K562 (cell line): ENCODE measurements around the gene RPE65. TPM values are rescaled to one million over a fixed set of nuclear protein-coding genes. Genes with fewer than 3 reads are reported as not detected.

ENCODE experiments used
- ATAC-seq: fragments of 200-7000 bp; cut with Tn5 transposase; 3 replicates; pipeline ENCODE4 v1.9.1; 2020; ENCODE audit warnings: moderate library complexity
- BruUV-seq: library from RNA; stranded (reverse); fragments of 400-500 nt; replicated peaks from 2 replicates; lab custom pipeline; 2021; lab: Mats Ljungman, UMichigan
- CTCF ChIA-PET: fragments of 300-600 bp; formaldehyde crosslinking; extraction: SDS; loops from one replicate; lab custom pipeline; 2021; ENCODE audit warnings: low intra/inter-chr PET ratio; lab: Yijun Ruan, JAX
- POLR2A ChIA-PET: fragments of 300-600, 350-650 bp; sonication (Branson Sonifier 250); formaldehyde crosslinking; extraction: SDS; loops from one replicate; lab custom pipeline; 2021; ENCODE audit warnings: antibody characterized with exemption, inconsistent platforms; lab: Yijun Ruan, JAX
- DNase-seq, 4 experiments: peaks; one replicate each; pipeline versions ENCODE4 v3.0.0 to v3.0.0-alpha.2; 2011 to 2018; ENCODE audit warnings: low spot score in 3 of 4, mixed read lengths in 3 of 4; ENCODE audit errors: extremely low read depth in 1 of 4
- FAIRE-seq: peaks from 2 replicates; lab custom pipeline; 2011; peaks lifted over from hg19 to GRCh38; lab: Jason Lieb, UNC
- H2AFZ ChIP-seq: 2 replicates; pipeline ENCODE4 v1.6.0; 2011; ENCODE audit warnings: low read depth, low read length, control low read depth, inconsistent platforms
- H3K27ac ChIP-seq: fragments of 200-600 bp; 3 replicates; pipeline ENCODE4 v1.8.0; 2011; ENCODE audit warnings: low read depth, mild to moderate bottlenecking, control low read depth, inconsistent platforms, low read length, moderate library complexity, mixed read lengths; ENCODE audit errors: extremely low read depth
- H3K27me3 ChIP-seq, 2 experiments: fragments of 300-600 bp in 1 of 2; 2 replicates in 1 of 2; 3 replicates in 1 of 2; pipeline versions ENCODE4 v1.6.0 to v1.8.0; 2011; ENCODE audit warnings: inconsistent platforms in 2 of 2, low read length in 2 of 2, mild to moderate bottlenecking in 1 of 2, mixed read lengths in 1 of 2, moderate library complexity in 1 of 2; ENCODE audit not compliant: control insufficient read depth in 2 of 2, insufficient read depth in 2 of 2
- H3K36me3 ChIP-seq: fragments of 300-600 bp; 3 replicates; pipeline ENCODE4 v1.8.0; 2011; ENCODE audit warnings: mild to moderate bottlenecking, low read length, inconsistent platforms; ENCODE audit not compliant: control insufficient read depth, insufficient read depth
- H3K4me1 ChIP-seq, 2 experiments: fragments of 200-600 bp in 1 of 2; replicated peaks in 1 of 2; 2 replicates in 1 of 2; 3 replicates in 1 of 2; pipeline versions ENCODE4 v1.5.1 to v1.8.0; 2011; ENCODE audit warnings: inconsistent platforms in 2 of 2, low read length in 2 of 2, mild to moderate bottlenecking in 1 of 2, mixed read lengths in 1 of 2, moderate library complexity in 1 of 2; ENCODE audit not compliant: control insufficient read depth in 2 of 2, insufficient read depth in 2 of 2
- H3K4me2 ChIP-seq: 2 replicates; pipeline ENCODE4 v1.6.1; 2011; ENCODE audit warnings: low read length, control low read depth, inconsistent platforms, mixed read lengths; ENCODE audit not compliant: insufficient read depth
- H3K4me3 ChIP-seq: fragments of 200-600 bp; sonication (generic), shearing (Covaris generic); 2 replicates; pipeline ENCODE4 v1.5.1; 2016; ENCODE audit warnings: control low read depth, inconsistent platforms
- H3K79me2 ChIP-seq: fragments of 200-600 bp; 3 replicates; pipeline ENCODE4 v1.8.0; 2011; ENCODE audit warnings: low read length, inconsistent platforms; ENCODE audit not compliant: control insufficient read depth, insufficient read depth
- H3K9ac ChIP-seq, 2 experiments: 2 replicates each; pipeline versions ENCODE4 v1.6.0 to v1.6.1; 2011; ENCODE audit warnings: low read depth in 2 of 2, low read length in 2 of 2, control low read depth in 1 of 2, inconsistent platforms in 1 of 2, mild to moderate bottlenecking in 1 of 2, mixed read lengths in 1 of 2; ENCODE audit not compliant: insufficient read depth in 1 of 2
- H3K9me1 ChIP-seq: one replicate; pipeline ENCODE4 v1.6.0; 2011; ENCODE audit warnings: inconsistent platforms, mild to moderate bottlenecking, low read length, moderate library complexity; ENCODE audit not compliant: control insufficient read depth, insufficient read depth
- H3K9me3 ChIP-seq: replicated peaks from 2 replicates; pipeline ENCODE4 v1.5.1; 2011; ENCODE audit warnings: low read depth, low read length, inconsistent platforms; ENCODE audit not compliant: control insufficient read depth, insufficient read depth
- H4K20me1 ChIP-seq: replicated peaks from 2 replicates; pipeline ENCODE4 v1.6.1; 2011; ENCODE audit warnings: low read length, inconsistent platforms, mixed read lengths; ENCODE audit not compliant: control insufficient read depth, insufficient read depth
- BDP1 ChIP-seq: IDR thresholded peaks from 3 replicates; pipeline ENCODE4 v1.6.1; 2011; ENCODE audit not compliant: insufficient read length, insufficient read depth
- CTBP1 ChIP-seq: fragments of 450-650 bp; IDR thresholded peaks from 2 replicates; pipeline ENCODE4 v1.6.1; 2016; ENCODE audit warnings: borderline replicate concordance
- EHMT2 ChIP-seq: fragments of 450-650 bp; IDR thresholded peaks from 2 replicates; pipeline ENCODE4 v1.6.1; 2018; ENCODE audit warnings: antibody characterized with exemption
- ETV5 ChIP-seq: sonication (generic); formaldehyde crosslinking; IDR thresholded peaks from 2 replicates; pipeline ENCODE4 v1.4.0; 2020; ENCODE audit warnings: low read depth, mild to moderate bottlenecking, missing genetic modification reagents
- HMG20B ChIP-seq: fragments of 250-450 bp; sonication (Bioruptor Pico); IDR thresholded peaks from 2 replicates; pipeline ENCODE4 v1.5.0; 2021; ENCODE audit warnings: mild to moderate bottlenecking
- IRF2 ChIP-seq: sonication (generic); formaldehyde crosslinking; IDR thresholded peaks from 2 replicates; pipeline ENCODE4 v1.8.1; 2022; ENCODE audit warnings: mild to moderate bottlenecking, missing genetic modification reagents
- SIRT6 ChIP-seq: IDR thresholded peaks from one replicate; pipeline ENCODE4 v1.6.1; 2012; ENCODE audit warnings: low read depth, mild to moderate bottlenecking, control low read depth, inconsistent platforms, low read length, moderate library complexity
- SP1 ChIP-seq: sonication (generic); formaldehyde crosslinking; IDR thresholded peaks from 2 replicates; pipeline ENCODE4 v1.8.1; 2022; ENCODE audit warnings: mild to moderate bottlenecking, missing genetic modification reagents
- TRIM28 ChIP-seq: fragments of 450-650 bp; IDR thresholded peaks from 2 replicates; pipeline ENCODE4 v1.6.1; 2017
- ZNF165 ChIP-seq: fragments of 250-450 bp; sonication (Bioruptor Pico); IDR thresholded peaks from 2 replicates; pipeline ENCODE4 v1.4.0; 2020; ENCODE audit warnings: borderline replicate concordance
- ZNF277 ChIP-seq: fragments of 250-450 bp; sonication (Bioruptor Pico); IDR thresholded peaks from 2 replicates; pipeline ENCODE4 v1.8.0; 2022; ENCODE audit warnings: inconsistent platforms, mild to moderate bottlenecking, moderate library complexity, borderline replicate concordance
- ZNF318 ChIP-seq, 2 experiments: fragments of 450-650 bp; IDR thresholded peaks; 2 replicates each; pipeline ENCODE4 v1.6.1; 2016; ENCODE audit warnings: mild to moderate bottlenecking in 2 of 2, borderline replicate concordance in 1 of 2, low read depth in 1 of 2, moderate library complexity in 1 of 2
- ZNF668 ChIP-seq: fragments of 250-450 bp; sonication (Bioruptor Pico); IDR thresholded peaks from 2 replicates; pipeline ENCODE4 v1.8.0; 2022; ENCODE audit warnings: mild to moderate bottlenecking, inconsistent platforms
- ZNF717 ChIP-seq: fragments of 250-450 bp; sonication (Bioruptor Pico); IDR thresholded peaks from 2 replicates; pipeline ENCODE4 v1.5.0; 2021
- in situ Hi-C: fragments of 300-500 bp; cut with MboI; formaldehyde crosslinking; loops from 4 replicates; pipeline ENCODE4 v1.15.0; 2018; ENCODE audit warnings: inconsistent platforms, mixed read lengths
- intact Hi-C: fragments of 100-400 bp; cut with micrococcal nuclease; formaldehyde crosslinking; loops from 2 replicates; pipeline ENCODE4 v1.14.2; 2022
- polyA plus RNA-seq, 8 experiments: library from polyadenylated mRNA; depleted of rRNA in 4 of 8; stranded (reverse) in 5 of 8; unstranded in 3 of 8; fragments of >200 nt; fragmentation: Nextera tagmentation in 2 of 8; fragmentation: Illumina TruSeq in 1 of 8; extraction: Ambion mirVana in 2 of 8; extraction: Trizol in 1 of 8; gene quantifications; 2 replicates each; pipeline versions ENCODE4 v1.2.1 to v1.2.3, GENCODE V29; 2011 to 2014; ENCODE audit warnings: inconsistent platforms in 1 of 8, missing spikeins in 1 of 8
- total RNA-seq, 7 experiments: library from RNA; depleted of rRNA in 6 of 7; stranded (reverse); fragments of >200 nt in 6 of 7; fragmentation: Illumina TruSeq in 2 of 7; extraction: Trizol in 2 of 7; gene quantifications; 2 replicates each; pipeline versions ENCODE4 v1.2.1 to v1.2.3, GENCODE V29; 2011 to 2021; ENCODE audit warnings: low replicate concordance in 1 of 7

The RPE65 gene
- total and polyA plus RNA-seq, 9 of the 15 experiments (the other 6 are each of a cell fraction or from before 2014, with no cell fraction given) = 0.14 TPM; not detected in 8

GRCh38 chr1:68383092-68383491 is 66.7 kb downstream of the RPE65 start (continued):
- no peak for TF ChIP-seq IRF2 (CRISPR knock-in tag)
- no peak for TF ChIP-seq ZNF668
- TF ChIP-seq TRIM28 = no peak

- no peak overlapping the region for H3K4me3 ChIP-seq
- H3K4me1 ChIP-seq = no peaks in the 10 kb centered on the region
- no peaks in the 10 kb centered on the region for H4K20me1 ChIP-seq
- POLR2A ChIA-PET = no interaction called here
- DNase-seq (no peak), FAIRE-seq (no peak), ATAC-seq (no peak)
- H3K27ac ChIP-seq = no peak overlapping the region
- BruUV-seq = no TSS peak
- in situ Hi-C loops = no loop called here
- no peaks in the 10 kb centered on the region for H3K9me3 ChIP-seq
- H2AFZ ChIP-seq = no peak overlapping the region
- no peak overlapping the region for H3K4me2 ChIP-seq
- H3K79me2 ChIP-seq = no peaks in the 10 kb centered on the region
- no peak overlapping the region for H3K9ac ChIP-seq
- no peaks in the 10 kb centered on the region for H3K36me3 ChIP-seq
- intact Hi-C loops = no loop called here
- no peaks in the 10 kb centered on the region; a peak in 1 of 5 replicates for H3K27me3 ChIP-seq
- no peaks in the 10 kb centered on the region for H3K9me1 ChIP-seq
- CTCF ChIA-PET = no interaction called here
- TF ChIP-seq SIRT6 (no peak), ETV5 (CRISPR knock-in tag) (no peak), ZNF165 (no peak), EHMT2 (no peak), HMG20B (CRISPR knock-in tag) (no peak), ZNF717 (no peak), ZNF318 (IDR thresholded peaks at IDR 0.05; ENCODE audit: borderline replicate concordance in 1 of 2, low read depth in 1 of 2) (no peak), BDP1 (no peak), CTBP1 (no peak), ZNF277 (CRISPR knock-in tag) (no peak), SP1 (CRISPR knock-in tag) (no peak)
Observed at GRCh38 chr1:68379085-68379478, 70.7 kb downstream of the RPE65 start.
